ENCODE results near the gene IGF2.

The IGF2 gene

GRCh38 chr11:2088284-2088683, 50.9 kb downstream of the IGF2 start:
- H3K4me3 ChIP-seq (ENCODE audit: low read length) = no peak overlapping the region
- no peak for DNase-seq (ENCODE audit: low read depth, low spot score)

- H3K4me3 ChIP-seq (ENCODE audit: low read length) = no peak overlapping the region
- DNase-seq (ENCODE audit: low read depth, low spot score) = no peak
Measured at GRCh38 chr11:2086239-2087040, 52.7 kb downstream of the IGF2 start.

GRCh38 chr11:2085251-2086066, 53.7 kb downstream of the IGF2 start:
- H3K4me3 ChIP-seq (ENCODE audit: low read length) = no peak overlapping the region

GRCh38 chr11:2084721-2085120, 54.5 kb downstream of the IGF2 start:
- H3K4me3 ChIP-seq (ENCODE audit: low read length) = no peak overlapping the region
- no peak for DNase-seq (ENCODE audit: low read depth, low spot score)

More at GRCh38 chr11:2085251-2086066, 53.7 kb downstream of the IGF2 start:
- no peak for DNase-seq (ENCODE audit: low read depth, low spot score)

Data from Jurkat, Clone E6-1 (cell line).